Neural cell (in vitro differentiated cells): ENCODE measurements around the gene VAT1L. TPM values are rescaled to one million over a fixed set of nuclear protein-coding genes. Genes with fewer than 3 reads are reported as not detected.

Experiments used
- H2AFZ ChIP-seq: fragments of 200-600, 300-800 bp; sonication (generic), shearing (Covaris generic); 2 replicates; pipeline ENCODE4 v1.6.0; 2014; ENCODE audit warnings: low read depth, mild to moderate bottlenecking, antibody characterized with exemption, low read length, moderate library complexity
- H3F3A ChIP-seq: fragments of 200-600 bp; shearing (Covaris generic); 2 replicates; pipeline ENCODE4 v1.6.1; 2016; ENCODE audit warnings: mild to moderate bottlenecking, moderate library complexity, mixed read lengths, antibody characterized with exemption, low read length; ENCODE audit not compliant: insufficient read depth, poor library complexity, severe bottlenecking
- H3K27ac ChIP-seq: fragments of 200-600, 300-800 bp; sonication (generic), shearing (Covaris generic); 2 replicates; pipeline ENCODE4 v1.5.1; 2014; ENCODE audit warnings: mild to moderate bottlenecking, low read length, moderate library complexity
- H3K27me3 ChIP-seq: fragments of 300-800, 200-600 bp; sonication (generic), shearing (Covaris generic); 2 replicates; pipeline ENCODE4 v1.6.0; 2014; ENCODE audit warnings: mild to moderate bottlenecking, low read depth, low read length, moderate library complexity; ENCODE audit not compliant: insufficient read depth
- H3K36me3 ChIP-seq: fragments of 300-800, 200-600 bp; sonication (generic), shearing (Covaris generic); 2 replicates; pipeline ENCODE4 v1.5.1; 2014; ENCODE audit warnings: mild to moderate bottlenecking, antibody characterized with exemption, low read length, moderate library complexity; ENCODE audit not compliant: insufficient read depth
- H3K4me2 ChIP-seq: fragments of 300-800, 200-600 bp; sonication (generic), shearing (Covaris generic); 2 replicates; pipeline ENCODE4 v1.6.0; 2014; ENCODE audit warnings: mild to moderate bottlenecking, low read length
- H3K4me3 ChIP-seq: fragments of 300-800, 200-600 bp; sonication (generic), shearing (Covaris generic); 2 replicates; pipeline ENCODE4 v1.5.1; 2014; ENCODE audit warnings: mild to moderate bottlenecking, low read length, moderate library complexity
- H3K79me2 ChIP-seq: fragments of 200-600 bp; shearing (Covaris generic); replicated peaks from 2 replicates; pipeline ENCODE4 v1.6.0; 2014; ENCODE audit warnings: mild to moderate bottlenecking, low read length, moderate library complexity; ENCODE audit not compliant: insufficient read depth
- H3K9ac ChIP-seq: fragments of 300-800, 200-600 bp; sonication (generic), shearing (Covaris generic); 2 replicates; pipeline ENCODE4 v1.6.1; 2016; ENCODE audit warnings: mild to moderate bottlenecking, low read length, mixed read lengths
- H3K9me2 ChIP-seq: fragments of 200-600 bp; shearing (Covaris generic); 2 replicates; pipeline ENCODE4 v1.6.1; 2016; ENCODE audit warnings: mild to moderate bottlenecking, low read length, mixed read lengths; ENCODE audit not compliant: insufficient read depth
- H3K9me3 ChIP-seq: fragments of 200-600, 300-800 bp; sonication (generic), shearing (Covaris generic); 2 replicates; pipeline ENCODE4 v1.6.1; 2016; ENCODE audit warnings: mild to moderate bottlenecking, mixed run types, low read length, moderate library complexity, mixed read lengths
- H4K20me1 ChIP-seq: fragments of 200-600 bp; shearing (Covaris generic); 2 replicates; pipeline ENCODE4 v1.6.1; 2016; ENCODE audit warnings: mild to moderate bottlenecking, mixed run types; ENCODE audit not compliant: insufficient read depth
- CTCF ChIP-seq: fragments of 450-650 bp; IDR thresholded peaks from 2 replicates; pipeline ENCODE4 v1.5.1; 2014; ENCODE audit warnings: antibody characterized with exemption, mild to moderate bottlenecking, moderate library complexity; ENCODE audit not compliant: poor library complexity, severe bottlenecking
- EP300 ChIP-seq: fragments of 450-650 bp; conservative IDR thresholded peaks from 2 replicates; pipeline ENCODE4 v1.6.1; 2014; ENCODE audit warnings: antibody characterized with exemption, mild to moderate bottlenecking, moderate library complexity; ENCODE audit not compliant: poor library complexity, severe bottlenecking
- EZH2 ChIP-seq: fragments of 200-600, 300-800 bp; shearing (Covaris generic), sonication (generic); IDR thresholded peaks from 2 replicates; pipeline ENCODE4 v1.6.1; 2014; ENCODE audit warnings: antibody characterized with exemption, low read length, borderline replicate concordance, mild to moderate bottlenecking; ENCODE audit not compliant: insufficient read depth, poor library complexity, severe bottlenecking
- MXI1 ChIP-seq: fragments of 450-650 bp; conservative IDR thresholded peaks from 2 replicates; pipeline ENCODE4 v1.6.1; 2014; ENCODE audit warnings: antibody characterized with exemption, mild to moderate bottlenecking; ENCODE audit not compliant: poor library complexity, severe bottlenecking
- POLR2AphosphoS5 ChIP-seq: IDR thresholded peaks from 2 replicates; pipeline ENCODE4 v1.6.1; 2012
- RAD21 ChIP-seq: fragments of 450-650 bp; conservative IDR thresholded peaks from 2 replicates; pipeline ENCODE4 v1.6.1; 2014; ENCODE audit warnings: antibody characterized with exemption, mild to moderate bottlenecking, moderate library complexity
- REST ChIP-seq: IDR thresholded peaks from 2 replicates; pipeline ENCODE4 v1.6.1; 2012; ENCODE audit warnings: borderline replicate concordance
- SMC3 ChIP-seq: fragments of 450-650 bp; conservative IDR thresholded peaks from 2 replicates; pipeline ENCODE4 v1.6.1; 2014; ENCODE audit warnings: antibody characterized with exemption, mild to moderate bottlenecking, moderate library complexity; ENCODE audit not compliant: poor library complexity
- TAF1 ChIP-seq: IDR thresholded peaks from 2 replicates; pipeline ENCODE4 v1.6.1; 2012; ENCODE audit warnings: low read depth
- polyA plus RNA-seq: library from polyadenylated mRNA; depleted of rRNA; stranded (reverse); fragments of >200 nt; gene quantifications from 2 replicates; pipeline ENCODE4 v1.2.3, GENCODE V29; 2014

VAT1L gene
- polyA plus RNA-seq, 1 donor from 2014 or later: 54.5 TPM

- H3K4me2 ChIP-seq: no peak overlapping the region
- no peak overlapping the region for H2AFZ ChIP-seq
- no peaks in the 10 kb centered on the region for H3K27me3 ChIP-seq
- H3K9ac ChIP-seq: no peak overlapping the region
- TF ChIP-seq POLR2AphosphoS5 (no peak), REST (no peak), RAD21 (no peak), EZH2 (no peak), EP300 (no peak), SMC3 (no peak), MXI1 (no peak), CTCF (no peak), TAF1 (no peak)
- H3F3A ChIP-seq: no peaks in the 10 kb centered on the region
- H3K27ac ChIP-seq: no peak overlapping the region
- no peak overlapping the region for H3K4me3 ChIP-seq
- H3K79me2 ChIP-seq: no peaks in the 10 kb centered on the region
- no peaks in the 10 kb centered on the region for H4K20me1 ChIP-seq
- H3K9me2 ChIP-seq: no peaks in the 10 kb centered on the region
- H3K36me3 ChIP-seq: no peaks in the 10 kb centered on the region
- H3K9me3 ChIP-seq: no peaks in the 10 kb centered on the region
These were observed 17.0 kb downstream of the VAT1L start for GRCh38 chr16:77805398-77805797.

GRCh38 chr16:77807021-77807420, 18.7 kb downstream of the VAT1L start:
- Histone ChIP-seq H3K27ac (no peak overlapping the region), H3K79me2 (no peaks in the 10 kb centered on the region)

More at GRCh38 chr16:77807021-77807420, 18.7 kb downstream of the VAT1L start:
- Histone ChIP-seq H3K27me3 (no peaks in the 10 kb centered on the region), H3K9me3 (no peaks in the 10 kb centered on the region), H4K20me1 (no peaks in the 10 kb centered on the region), H2AFZ (no peak overlapping the region), H3K4me3 (no peak overlapping the region), H3K9me2 (no peaks in the 10 kb centered on the region), H3K36me3 (no peaks in the 10 kb centered on the region), H3F3A (no peaks in the 10 kb centered on the region), H3K4me2 (no peak overlapping the region), H3K9ac (no peak overlapping the region)
- TF ChIP-seq EZH2: no peak
- no peak for TF ChIP-seq POLR2AphosphoS5
- no peak for TF ChIP-seq MXI1
- no peak for TF ChIP-seq EP300
- no peak for TF ChIP-seq REST
- TF ChIP-seq SMC3: no peak
- TF ChIP-seq CTCF: no peak
- no peak for TF ChIP-seq RAD21
- no peak for TF ChIP-seq TAF1
